Stimulated activated CD4-positive, alpha-beta T cell treated with anti-CD3 and anti-CD28 coated beads, TNF-alpha, amount 100 ng/mL, for 4 hours (primary cell): ENCODE data around the gene SSBP3.
A peak's percentile ranks its signal among the peaks of the same experiment; 100 is the strongest.

Source experiments
- DNase-seq, 3 experiments: peaks; one replicate each; pipeline ENCODE4 v3.0.0-alpha.2; 2020; ENCODE audit warnings: low read depth in 3 of 3

The SSBP3 gene

DNA sequence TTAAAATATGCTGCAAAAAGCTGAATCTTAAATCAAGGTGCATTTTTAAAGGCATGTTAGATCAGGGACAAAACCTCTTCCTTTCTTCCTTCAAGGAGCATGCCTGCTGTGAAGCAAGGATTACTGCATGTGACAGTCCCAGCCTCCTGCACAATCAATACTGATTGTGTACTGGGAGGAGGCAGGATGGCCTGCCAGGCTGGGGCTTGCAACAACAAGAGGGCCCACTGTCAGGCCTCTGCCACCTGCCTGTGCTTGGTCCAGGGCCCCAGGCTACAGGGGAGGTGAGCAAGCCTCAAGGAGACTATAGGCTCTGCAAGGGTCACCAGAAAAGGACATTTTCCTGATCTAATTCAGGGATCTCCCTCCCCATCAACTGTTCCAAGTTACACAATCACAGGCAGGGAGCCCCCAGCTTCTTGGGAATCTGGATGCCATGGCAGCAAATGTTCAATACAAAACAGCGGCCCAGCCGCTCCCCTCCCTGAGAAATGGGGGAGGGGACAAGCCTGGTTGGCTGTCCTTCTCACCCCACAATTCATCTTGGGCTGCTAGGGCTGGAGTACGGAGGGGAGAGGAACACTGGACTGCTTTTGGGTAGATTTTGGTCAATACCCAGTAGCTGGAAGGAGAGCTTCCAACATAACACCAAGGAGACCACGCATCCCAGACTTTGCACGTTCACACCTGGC lies 76.7 kb downstream of the SSBP3 start:
- no peak for DNase-seq

DNA sequence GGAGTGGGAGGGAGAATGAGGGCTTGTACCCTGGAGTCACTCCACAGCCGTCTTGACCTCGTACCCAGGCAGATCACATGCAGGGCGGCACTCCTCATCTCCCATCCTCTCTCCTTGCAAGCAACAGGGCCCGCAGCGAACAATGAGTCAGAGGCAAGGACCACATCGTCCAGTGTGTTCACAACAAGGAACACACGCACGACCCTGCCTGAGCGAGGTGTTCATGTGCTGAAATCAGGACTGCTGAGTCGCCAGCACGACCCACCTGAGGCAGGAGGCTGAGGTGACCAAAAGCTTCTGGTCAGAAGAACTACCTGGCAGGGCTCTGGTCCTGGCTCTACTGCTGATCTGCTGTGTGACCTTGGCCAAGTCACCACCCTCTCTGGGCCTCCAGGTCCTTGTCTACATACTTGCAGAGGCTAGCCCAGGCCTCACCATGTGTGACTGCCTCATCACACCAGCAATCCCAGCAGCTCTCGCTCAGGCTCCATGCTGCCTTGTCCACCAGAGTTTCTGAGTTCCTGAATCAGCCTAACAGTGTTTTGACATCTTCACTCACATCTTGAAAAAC lies 78.0 kb downstream of the SSBP3 start:
- no peak for DNase-seq

DNA sequence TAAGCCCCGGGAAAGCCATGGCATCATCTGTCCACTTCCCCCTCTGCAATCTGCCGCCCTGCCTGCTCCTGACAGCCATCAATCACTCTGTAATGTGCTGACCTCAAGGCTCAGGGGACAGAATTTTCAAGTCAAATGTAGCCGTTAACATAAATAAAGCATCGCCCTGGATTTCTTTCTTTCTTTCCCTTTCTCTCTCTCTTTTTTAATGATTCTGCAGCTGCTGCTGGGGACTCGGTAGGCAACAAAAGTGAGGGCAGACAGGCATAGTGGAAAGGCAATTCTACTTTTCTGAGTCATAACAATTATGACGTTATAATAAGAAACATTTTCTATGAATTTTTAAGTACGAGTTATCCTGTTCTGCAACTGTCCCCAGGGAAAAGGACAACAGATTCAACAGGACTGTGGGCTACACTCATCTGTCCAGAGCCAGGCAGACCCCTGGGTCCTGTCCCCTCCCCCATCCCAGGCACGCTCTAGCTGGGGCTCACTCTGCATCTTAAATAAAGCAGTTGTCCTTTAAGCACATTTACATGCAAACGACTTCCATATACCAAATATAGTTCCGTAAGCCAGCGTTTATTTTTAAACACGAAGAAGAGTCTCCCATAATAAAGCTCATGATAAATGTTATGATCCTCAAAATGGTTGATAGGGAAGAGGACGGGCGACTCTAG lies 78.7 kb downstream of the SSBP3 start:
- DNase-seq = no peak

DNA sequence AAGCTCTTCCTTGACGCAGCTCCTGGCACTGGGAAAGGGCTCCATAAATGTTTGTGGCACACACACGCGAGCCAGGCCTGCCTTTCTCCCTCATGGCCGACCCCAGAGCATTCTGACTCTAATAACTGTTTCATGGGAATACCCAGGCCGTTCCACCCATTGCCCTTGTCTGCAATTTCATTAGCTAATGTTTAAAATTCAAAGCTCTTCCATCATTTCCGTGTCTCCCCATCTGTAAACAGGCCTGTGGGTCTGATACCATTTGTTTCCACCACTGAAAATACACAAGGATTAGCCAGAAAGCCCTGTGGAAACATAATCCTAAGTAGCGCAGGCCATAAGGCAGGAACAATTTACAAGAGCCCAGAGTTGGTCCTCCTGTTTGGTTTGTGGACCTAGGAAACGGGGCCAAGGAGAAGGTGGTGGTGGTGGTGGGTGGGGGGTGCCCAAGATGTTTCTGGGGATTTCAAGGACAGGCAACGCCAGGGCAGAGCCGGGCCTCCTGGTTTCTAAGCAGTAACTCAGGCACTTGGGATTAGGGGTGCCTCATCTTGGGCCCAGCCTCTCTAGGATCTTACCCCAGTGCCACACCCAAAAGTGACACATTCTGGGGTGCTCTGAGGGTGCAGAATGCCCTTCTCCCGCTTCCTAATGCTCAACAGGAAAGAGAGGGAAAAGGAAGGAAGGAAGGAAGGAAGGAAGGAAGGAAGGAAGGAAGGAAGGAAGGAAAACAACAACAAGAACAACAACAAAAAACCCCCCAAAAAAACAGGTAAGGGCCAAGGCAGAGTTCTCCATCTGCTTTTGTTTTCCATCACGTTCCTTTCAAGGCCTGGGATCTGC lies 79.4 kb downstream of the SSBP3 start:
- DNase-seq = no peak

DNA sequence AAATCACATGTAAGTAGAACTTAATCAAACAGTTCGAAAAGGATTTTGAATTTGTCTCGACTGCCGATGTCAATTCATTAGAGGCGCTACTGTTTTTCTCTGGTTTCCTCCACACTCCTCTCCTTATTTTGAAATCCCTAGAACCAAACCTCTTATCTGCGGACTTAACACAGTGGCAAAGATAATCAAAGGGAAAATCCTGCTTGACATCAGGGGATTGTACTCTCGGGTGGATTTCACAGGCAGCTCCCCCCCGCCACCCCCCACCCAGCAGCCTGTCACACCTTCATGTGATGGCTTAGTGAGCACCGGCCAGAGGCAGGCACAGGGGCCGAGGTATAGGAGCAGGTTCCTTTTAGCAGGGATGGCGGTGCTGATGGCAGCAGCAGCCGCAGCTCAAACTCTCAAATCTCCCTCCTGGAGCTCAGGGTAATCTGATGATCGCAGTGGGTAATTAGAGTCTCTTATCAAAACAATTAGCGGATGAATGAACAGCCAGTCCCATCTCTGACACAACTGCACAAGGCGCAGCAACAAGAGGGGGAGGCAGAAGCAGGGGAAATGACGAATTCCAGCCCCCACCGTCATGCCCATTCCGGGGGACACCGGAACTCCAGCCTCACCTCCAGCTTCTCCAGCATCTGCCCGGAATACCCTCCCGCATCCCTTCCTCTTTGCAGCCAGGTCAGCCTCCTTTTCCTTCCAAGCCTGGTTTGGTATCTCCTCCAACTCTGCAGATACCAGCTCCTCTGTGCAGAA lies 80.3 kb downstream of the SSBP3 start:
- DNase-seq = no peak

DNA sequence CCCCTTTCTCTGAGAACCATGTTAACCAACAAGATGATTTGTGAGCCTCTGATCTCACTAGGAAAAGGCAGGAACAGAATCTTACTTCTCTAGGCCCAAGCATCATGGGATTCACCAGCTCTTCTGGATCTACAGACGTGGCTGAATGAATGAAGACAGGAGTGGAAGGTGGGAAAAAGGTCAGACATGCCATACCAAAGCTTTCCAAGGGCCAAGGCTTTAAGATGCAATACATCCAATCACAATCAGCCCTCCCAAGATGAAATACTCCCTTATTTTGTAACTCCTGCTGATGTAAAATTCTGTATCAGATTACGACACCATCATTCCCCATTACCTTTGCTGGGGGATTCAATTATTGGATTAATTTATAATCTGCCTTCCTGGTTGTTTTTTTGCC lies 80.9 kb downstream of the SSBP3 start:
- no peak for DNase-seq

DNA sequence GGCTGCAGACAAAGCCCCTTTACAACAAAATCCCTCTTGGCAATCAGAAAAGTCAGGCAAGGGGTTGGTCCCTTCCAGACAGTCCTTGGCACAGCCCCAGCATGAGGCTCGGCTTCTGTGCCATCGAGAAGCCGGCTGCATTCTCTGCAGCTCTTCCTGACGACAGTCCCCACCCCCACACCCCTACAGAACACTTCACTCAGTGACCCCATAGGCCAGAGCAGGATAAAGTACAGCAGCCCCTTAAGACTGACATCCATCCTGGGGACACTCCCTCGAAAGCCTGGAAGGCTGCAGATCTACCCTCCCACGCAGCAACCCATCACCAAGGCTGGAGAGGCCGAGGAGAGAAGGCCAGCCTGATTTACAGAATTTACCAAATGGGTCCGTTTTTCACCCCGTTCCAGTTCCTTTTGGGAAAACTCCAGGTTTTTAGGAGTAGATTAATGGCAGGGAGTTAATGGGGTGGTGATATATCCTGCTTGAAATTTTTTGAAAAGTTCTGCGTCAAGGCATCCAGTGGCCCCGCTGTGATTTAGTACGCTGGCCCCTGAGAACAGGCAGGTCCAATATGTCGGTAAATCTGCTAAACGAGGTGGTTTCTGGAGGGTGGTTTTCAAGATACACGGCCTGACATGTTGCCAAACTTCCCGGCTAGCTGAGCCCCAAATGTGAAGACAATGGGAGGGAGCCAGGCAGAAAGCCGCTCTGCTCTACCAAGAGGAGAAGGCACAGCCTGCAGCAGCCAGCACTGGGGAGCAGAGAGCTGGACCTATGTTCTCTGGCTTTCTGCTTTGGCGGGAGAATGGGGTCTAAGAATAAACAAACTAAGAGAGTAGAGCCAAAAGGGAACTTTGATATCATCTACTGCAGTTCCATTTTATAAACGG lies 81.7 kb downstream of the SSBP3 start:
- no peak for DNase-seq

DNA sequence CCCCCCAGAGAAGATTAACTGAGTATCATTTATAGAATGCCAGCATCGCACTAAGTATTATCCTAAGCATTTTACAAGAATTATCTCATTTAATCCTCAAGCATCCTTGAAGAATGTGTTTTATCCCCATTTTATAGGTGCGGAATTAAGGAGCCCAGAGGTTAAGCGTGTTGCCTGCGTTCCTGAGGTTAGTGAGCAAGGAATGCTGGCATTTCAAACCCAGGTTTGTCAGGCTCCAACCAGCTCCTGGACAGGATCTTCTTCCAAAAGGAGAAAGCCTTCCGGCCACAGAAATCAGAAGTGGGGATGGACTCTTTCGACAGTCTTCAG lies 82.3 kb downstream of the SSBP3 start:
- no peak for DNase-seq

DNA sequence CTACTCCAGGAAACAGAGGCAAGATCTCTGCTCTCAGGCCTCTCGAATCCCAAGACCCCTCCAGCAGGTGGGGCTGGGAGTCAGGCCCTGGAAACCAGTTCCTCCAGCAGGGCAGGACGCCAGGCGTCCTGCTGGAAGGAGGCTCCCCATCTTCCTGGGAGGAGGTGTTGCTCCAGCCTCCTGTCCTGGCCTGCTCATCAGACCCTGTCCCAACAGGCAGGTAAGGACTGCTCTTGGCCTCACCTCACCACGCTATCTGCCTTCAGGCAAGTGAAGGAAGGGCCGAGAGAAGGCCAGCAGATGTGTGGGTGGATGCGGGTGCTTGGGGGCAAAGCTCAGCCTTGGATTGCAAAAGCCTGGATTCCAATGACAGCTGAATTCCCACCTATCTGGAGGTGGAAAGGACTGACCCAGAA lies 82.9 kb downstream of the SSBP3 start:
- DNase-seq = no peak

DNA sequence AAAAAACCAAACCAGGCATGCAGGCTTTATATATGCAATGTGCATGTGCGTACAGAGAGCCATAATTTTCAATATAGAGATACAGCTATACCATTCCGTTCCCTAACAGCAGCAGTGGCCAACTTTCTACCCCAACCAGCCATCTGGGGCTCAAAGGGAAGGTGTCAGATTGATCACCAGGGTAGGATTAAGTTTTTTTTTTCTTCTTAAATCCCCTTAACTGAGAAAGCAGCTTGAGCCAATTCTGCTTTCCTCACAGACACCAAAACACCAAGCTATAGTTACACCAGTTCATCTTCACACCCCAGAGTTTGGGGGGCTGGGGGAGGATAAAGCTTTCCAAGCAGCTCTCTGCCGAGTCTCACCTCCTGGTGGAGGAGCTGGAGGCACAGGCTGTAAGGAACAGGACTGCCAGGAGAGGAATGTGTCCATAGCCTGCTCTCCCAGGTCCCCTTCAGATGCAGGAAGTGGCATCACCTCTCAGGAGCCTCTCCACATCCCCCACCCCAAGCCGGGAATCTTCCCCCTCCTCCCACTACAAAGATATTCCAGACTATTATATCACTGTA lies 87.9 kb downstream of the SSBP3 start:
- DNase-seq = no peak

DNA sequence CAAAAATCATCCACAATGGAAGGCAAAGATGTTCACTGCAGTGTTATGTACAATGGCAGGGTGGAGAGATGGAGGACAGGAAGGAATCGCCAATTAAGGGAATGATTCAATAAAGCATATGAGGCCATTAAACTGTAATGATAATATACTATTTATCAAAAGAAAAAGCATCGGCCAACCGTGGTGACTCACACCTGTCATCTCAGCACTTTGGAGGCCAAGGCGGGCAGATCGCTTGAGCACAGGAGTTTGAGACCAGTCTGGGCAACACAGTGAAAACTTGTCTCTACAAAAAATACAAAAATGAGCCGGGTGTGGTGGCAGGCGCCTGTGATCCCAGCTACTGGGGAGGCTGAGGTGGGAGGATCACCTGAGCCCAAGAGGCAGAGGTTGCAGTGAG lies 89.1 kb downstream of the SSBP3 start:
- no peak for DNase-seq

DNA sequence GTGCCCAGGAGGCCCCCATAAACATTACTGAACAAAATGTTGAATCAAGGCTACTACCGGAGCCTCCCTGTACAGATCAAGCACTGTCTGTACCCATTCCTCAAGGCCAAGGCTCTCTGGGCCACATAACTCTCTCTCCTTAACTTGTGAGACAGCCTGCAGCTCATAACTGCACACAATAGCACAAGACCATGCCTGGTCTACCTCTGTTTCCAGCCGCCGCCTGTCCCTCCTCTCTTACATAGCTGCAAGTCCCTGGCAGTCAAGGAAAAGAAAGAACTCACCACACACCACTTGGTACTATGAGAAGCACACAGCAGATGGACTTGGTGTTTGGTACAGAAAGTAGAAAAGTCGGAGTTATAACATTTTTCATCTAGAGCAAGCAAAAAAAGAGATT lies 91.1 kb downstream of the SSBP3 start:
- no peak for DNase-seq

DNA sequence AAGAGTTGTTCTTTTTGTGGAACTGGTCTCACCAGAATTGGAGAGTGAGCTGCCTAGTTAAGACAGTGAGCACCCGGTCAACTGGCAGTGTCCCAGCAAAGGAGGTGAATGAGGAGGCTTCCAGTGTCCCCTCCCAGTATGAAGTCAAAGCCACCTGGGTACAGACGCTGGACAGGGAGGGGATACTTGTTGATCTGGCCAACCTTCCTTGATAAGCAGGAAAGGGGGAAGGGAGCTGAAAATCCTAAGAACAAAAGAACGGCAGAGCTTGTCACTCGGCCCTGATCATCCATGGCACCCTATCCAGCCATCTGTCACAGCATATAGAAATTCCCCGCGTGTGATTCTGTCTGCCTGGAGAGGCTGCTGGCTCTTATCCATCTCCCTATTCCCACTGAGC lies 91.5 kb downstream of the SSBP3 start:
- no peak for DNase-seq

DNA sequence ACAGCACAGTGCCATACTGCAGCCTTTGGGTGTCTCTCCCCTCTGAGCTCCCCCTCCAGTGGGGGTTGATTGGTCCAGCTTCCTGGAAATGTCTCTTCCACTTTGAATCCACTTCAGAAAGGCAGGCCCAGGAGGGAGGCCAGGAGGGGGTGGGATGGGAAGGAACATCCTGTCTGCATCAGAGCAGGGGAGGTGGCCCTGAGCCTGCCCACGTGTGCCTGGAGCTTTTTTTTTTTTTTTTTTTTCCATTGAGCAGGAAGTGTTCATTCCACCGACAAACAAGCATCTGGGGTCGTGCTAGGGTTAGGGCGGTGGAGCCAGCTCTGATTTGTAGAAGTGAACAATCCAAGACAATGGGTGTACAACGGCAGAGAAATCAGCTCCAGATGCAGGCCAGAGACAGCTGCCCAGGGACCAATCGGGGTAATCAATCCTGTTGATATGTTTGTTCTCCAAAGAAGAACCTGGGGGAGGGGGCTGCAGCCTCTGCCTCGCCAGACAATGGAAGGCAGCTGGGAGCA lies 93.3 kb downstream of the SSBP3 start:
- no peak for DNase-seq

DNA sequence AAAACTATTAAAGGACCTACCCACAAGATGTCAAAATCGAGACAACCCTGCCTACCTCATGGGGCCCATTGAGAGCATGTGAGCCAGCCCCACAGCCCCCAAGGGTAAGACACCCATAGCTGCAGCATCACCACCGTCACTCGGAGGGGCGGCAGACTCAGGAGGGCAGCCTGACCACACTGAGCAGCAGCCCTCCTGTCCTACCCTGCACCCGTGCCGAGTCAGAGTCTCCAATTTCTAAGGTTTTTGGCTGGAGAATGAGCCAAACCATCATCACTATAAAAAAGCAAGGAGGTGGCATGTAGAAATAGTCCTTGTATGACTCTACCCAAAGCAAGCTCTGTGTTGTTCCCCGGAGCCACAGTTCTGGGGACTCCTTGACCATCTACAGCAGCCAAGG lies 94.7 kb downstream of the SSBP3 start:
- no peak for DNase-seq

DNA sequence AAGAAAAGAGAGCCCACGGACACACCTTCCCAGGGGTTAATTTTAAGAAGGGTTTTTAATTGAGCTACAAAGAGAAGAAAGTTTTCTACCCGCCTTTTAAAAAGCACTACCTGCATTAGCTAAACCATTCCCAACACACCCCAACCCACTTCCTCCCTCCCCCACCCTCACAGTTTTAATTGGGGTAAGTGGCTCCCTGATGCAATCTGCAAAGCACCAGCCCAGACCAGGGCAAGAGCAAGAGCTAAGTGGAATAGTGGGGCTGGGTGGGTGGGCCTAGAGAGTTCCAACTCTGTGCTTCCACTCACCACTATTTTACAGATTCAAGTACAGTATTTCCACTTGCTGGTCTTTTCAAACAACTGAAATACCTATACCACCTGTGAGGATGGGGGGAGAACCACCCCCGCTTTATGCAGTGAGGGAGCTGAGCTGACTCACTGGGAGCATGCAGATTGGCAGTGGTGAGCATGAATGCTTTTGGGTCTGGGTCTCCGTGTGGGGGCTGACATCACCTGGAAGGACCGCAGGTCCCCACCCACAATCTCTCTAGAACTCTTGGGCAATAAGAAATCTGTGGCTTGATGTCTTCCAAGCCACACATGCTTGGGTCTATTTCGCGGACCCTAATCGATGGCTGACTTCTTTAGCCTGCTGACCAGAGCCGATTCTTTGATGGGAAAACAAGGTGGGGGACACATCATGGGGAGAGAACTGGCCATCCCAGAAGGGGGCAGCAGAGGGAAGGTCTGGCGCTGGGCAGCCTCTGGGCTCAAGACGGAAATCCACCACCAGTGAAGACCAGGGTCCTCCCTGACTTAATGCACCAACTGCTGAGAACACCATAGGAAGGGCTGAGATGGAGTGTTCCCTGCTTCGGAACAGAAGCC lies 95.5 kb downstream of the SSBP3 start:
- DNase-seq = peak in 1 of 3 experiments; percentile 23

DNA sequence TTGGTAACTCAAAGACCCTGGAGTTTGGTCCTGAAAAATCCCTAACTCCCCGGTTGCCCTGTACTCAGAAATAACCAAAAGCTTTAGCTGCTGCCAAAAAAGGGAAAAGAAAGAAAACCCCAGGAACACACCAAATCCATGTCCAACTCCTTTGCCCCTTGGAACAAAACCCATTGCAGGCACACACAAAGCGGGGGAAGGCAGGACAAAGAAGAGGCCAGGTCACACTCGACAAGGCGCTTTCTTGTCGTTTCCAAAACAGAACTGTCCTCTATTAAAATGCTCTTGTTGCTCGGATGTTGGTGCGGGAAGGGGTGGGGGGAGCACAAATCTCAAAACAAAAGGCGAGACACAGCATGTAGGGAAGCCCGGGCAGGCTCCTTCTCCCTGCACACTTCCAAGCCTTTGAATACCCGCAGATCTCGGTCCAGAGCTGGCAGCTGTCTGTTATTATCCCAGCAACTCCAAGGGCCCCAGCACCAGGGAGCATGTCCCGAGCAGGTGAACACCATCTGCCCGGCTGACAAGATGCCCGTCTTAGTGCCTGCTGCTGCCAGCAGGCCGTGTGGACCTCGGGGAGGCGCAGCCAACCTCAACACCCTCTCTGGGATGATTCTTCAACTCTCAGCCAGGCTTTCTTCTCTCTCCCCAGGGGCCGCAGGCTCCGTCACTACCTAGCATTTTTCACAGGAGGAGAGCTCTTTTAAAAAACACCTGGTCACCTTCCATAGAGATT lies 96.4 kb downstream of the SSBP3 start:
- DNase-seq = no peak

DNA sequence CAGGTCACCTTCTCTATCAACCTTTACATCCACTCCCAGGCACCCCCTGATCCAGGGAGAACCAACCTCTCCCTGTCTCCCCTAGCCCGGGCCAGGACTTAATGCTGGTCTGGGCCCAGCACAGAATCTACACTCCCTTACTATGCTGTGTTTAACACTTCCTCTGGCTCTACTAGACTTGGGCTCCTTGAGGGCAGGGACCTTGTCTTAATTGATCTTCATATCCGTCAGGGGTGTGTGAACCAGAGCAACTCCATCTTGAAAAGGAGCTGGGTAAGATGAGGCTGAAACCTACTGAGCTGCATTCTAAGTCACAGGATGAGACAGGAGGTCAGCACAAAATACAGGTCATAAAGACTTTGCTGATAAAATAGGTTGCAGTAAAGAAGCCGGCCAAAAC lies 98.9 kb downstream of the SSBP3 start:
- DNase-seq = no peak
